Activated naive CD4-positive, alpha-beta T cell treated with anti-CD3 and anti-CD28 coated beads, Interleukin-2, amount 10 ng/mL, durations not matched to agents 7 days and 5 days (primary cell): Measurements from ENCODE around the gene SMARCC2.
A peak's percentile ranks its signal among the peaks of the same experiment; 100 is the strongest.

Experiments
- CTCF ChIA-PET: fragments of 350-600 bp; sonication (Branson Sonifier 250); formaldehyde crosslinking; loops from one replicate; lab custom pipeline; 2021; ENCODE audit warnings: antibody characterized with exemption; lab: Charles Lee
- DNase-seq: peaks from one replicate; pipeline ENCODE4 v3.0.0-alpha.2; 2020
- H3K27ac Mint-ChIP-seq: one replicate; pipeline ENCODE4 v1.8.0; 2021; ENCODE audit warnings: mild to moderate bottlenecking, moderate library complexity, mixed read lengths
- H3K27me3 Mint-ChIP-seq: one replicate; pipeline ENCODE4 v1.8.0; 2021; ENCODE audit warnings: mild to moderate bottlenecking, mixed read lengths
- H3K36me3 Mint-ChIP-seq: one replicate; pipeline ENCODE4 v1.8.0; 2021; ENCODE audit warnings: mixed read lengths
- H3K4me1 Mint-ChIP-seq: one replicate; pipeline ENCODE4 v1.8.0; 2021; ENCODE audit warnings: mixed read lengths
- H3K4me3 Mint-ChIP-seq: one replicate; pipeline ENCODE4 v1.8.0; 2021; ENCODE audit warnings: mild to moderate bottlenecking, moderate library complexity, mixed read lengths
- H3K9me3 Mint-ChIP-seq: one replicate; pipeline ENCODE4 v1.8.0; 2021; ENCODE audit warnings: mixed read lengths

SMARCC2 gene

GRCh38 chr12:56114084-56114483 lies 75.2 kb downstream of the SMARCC2 start:
- Mint-ChIP-seq H3K4me3 (peak overlapping the region; percentile 21), H3K27ac (peak overlapping the region; percentile 77), H3K9me3 (no peaks in the 10 kb centered on the region), H3K36me3 (peaks cover 62% of the 10 kb centered on the region), H3K4me1 (peaks cover 30% of the 10 kb centered on the region), H3K27me3 (no peaks in the 10 kb centered on the region)
- CTCF ChIA-PET, result no interaction called here
- DNase-seq, result no peak
